DOHH2 (cell line): ENCODE measurements around the gene AP3S1.

Experiments
- H3F3A ChIP-seq: fragments of 200-600 bp; sonication (generic), shearing (Covaris generic); 2 replicates; pipeline ENCODE4 v1.6.0; 2016; ENCODE audit warnings: antibody characterized with exemption, mild to moderate bottlenecking; ENCODE audit not compliant: control insufficient read depth, insufficient read depth
- H3K27ac ChIP-seq: fragments of 200-600 bp; sonication (generic); 2 replicates; pipeline ENCODE4 v1.5.1; 2014; ENCODE audit warnings: low read depth, mild to moderate bottlenecking, low read length, moderate library complexity
- H3K27me3 ChIP-seq: fragments of 200-600 bp; sonication (generic); 2 replicates; pipeline ENCODE4 v1.6.1; 2014; ENCODE audit warnings: mild to moderate bottlenecking, low read length, mixed read lengths; ENCODE audit not compliant: control insufficient read depth
- H3K36me3 ChIP-seq: fragments of 200-600 bp; sonication (generic); 2 replicates; pipeline ENCODE4 v1.6.1; 2014; ENCODE audit warnings: mild to moderate bottlenecking, low read length, moderate library complexity, mixed read lengths; ENCODE audit not compliant: control insufficient read depth
- H3K4me1 ChIP-seq: fragments of 200-600 bp; sonication (generic); 2 replicates; pipeline ENCODE4 v1.6.1; 2014; ENCODE audit warnings: mild to moderate bottlenecking, low read length, mixed read lengths; ENCODE audit not compliant: control insufficient read depth
- H3K4me2 ChIP-seq: fragments of 200-600 bp; sonication (generic); 2 replicates; pipeline ENCODE4 v1.6.0; 2014; ENCODE audit warnings: mild to moderate bottlenecking, low read length, moderate library complexity
- H3K4me3 ChIP-seq: fragments of 200-600 bp; sonication (generic); 2 replicates; pipeline ENCODE4 v1.5.1; 2014; ENCODE audit warnings: mild to moderate bottlenecking, low read length, mixed read lengths
- H3K79me2 ChIP-seq: fragments of 200-600 bp; sonication (generic); 2 replicates; pipeline ENCODE4 v1.6.1; 2014; ENCODE audit warnings: mild to moderate bottlenecking, low read length, mixed read lengths; ENCODE audit not compliant: control insufficient read depth
- H3K9me2 ChIP-seq: fragments of 200-600 bp; sonication (generic); replicated peaks from 2 replicates; pipeline ENCODE4 v1.6.1; 2014; ENCODE audit warnings: mild to moderate bottlenecking, low read length, mixed read lengths; ENCODE audit not compliant: control insufficient read depth
- H3K9me3 ChIP-seq: fragments of 200-600 bp; sonication (generic); 2 replicates; pipeline ENCODE4 v1.6.1; 2014; ENCODE audit warnings: antibody characterized with exemption, low read length, mixed read lengths; ENCODE audit not compliant: control insufficient read depth, insufficient read depth
- H4K20me1 ChIP-seq: fragments of 200-600 bp; sonication (generic); 2 replicates; pipeline ENCODE4 v1.6.0; 2014; ENCODE audit warnings: low read depth, mild to moderate bottlenecking, antibody characterized with exemption, low read length, moderate library complexity; ENCODE audit not compliant: control insufficient read depth, insufficient read depth
- EZH2phosphoT487 ChIP-seq: fragments of 200-600 bp; sonication (generic); IDR thresholded peaks from 2 replicates; pipeline ENCODE4 v1.6.1; 2017; ENCODE audit warnings: borderline replicate concordance, mild to moderate bottlenecking, antibody characterized with exemption, low read length, moderate library complexity, mixed read lengths
- TF ChIP-seq, protein P1 (sequence below): fragments of 200-600 bp; sonication (generic); IDR thresholded peaks from one replicate; pipeline ENCODE4 v1.5.1; 2014; ENCODE audit warnings: antibody characterized with exemption, mild to moderate bottlenecking, low read depth, low read length; ENCODE audit not compliant: poor library complexity, severe bottlenecking

The AP3S1 gene

DNA sequence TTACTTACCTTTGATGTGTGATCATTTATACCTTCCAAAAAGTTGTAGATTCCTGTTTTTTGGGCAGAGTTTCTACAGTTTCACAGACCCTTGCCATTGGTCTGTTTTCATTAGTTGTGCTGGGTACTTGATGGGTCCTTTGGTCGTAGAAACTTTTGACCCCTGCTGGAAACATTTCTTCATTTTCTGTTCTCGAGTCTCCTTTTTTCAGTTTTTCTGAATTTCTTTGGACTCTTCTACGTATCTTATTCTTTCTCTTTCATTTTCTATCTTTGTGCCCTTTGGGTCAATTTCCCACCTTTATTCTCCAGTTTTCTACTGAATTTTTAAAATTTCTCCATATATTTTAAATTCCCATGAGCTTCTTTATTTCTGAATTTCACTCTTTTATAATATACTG, 16.7 kb downstream of the AP3S1 start:
- Histone ChIP-seq H3F3A (peaks cover 4% of the 10 kb centered on the region; the same call in 1 of the 2 replicates), H3K27me3 (no peaks in the 10 kb centered on the region), H3K4me2 (no peak overlapping the region), H3K27ac (no peak overlapping the region), H3K36me3 (peaks cover 22% of the 10 kb centered on the region), H4K20me1 (peaks cover 3% of the 10 kb centered on the region; the same call in 1 of the 2 replicates), H3K4me1 (peaks cover 17% of the 10 kb centered on the region), H3K9me2 (no peaks in the 10 kb centered on the region), H3K4me3 (no peak overlapping the region), H3K79me2 (peaks cover 99% of the 10 kb centered on the region), H3K9me3 (peaks cover 8% of the 10 kb centered on the region; the same call in 1 of the 2 replicates)
- TF ChIP-seq, protein P1, sequence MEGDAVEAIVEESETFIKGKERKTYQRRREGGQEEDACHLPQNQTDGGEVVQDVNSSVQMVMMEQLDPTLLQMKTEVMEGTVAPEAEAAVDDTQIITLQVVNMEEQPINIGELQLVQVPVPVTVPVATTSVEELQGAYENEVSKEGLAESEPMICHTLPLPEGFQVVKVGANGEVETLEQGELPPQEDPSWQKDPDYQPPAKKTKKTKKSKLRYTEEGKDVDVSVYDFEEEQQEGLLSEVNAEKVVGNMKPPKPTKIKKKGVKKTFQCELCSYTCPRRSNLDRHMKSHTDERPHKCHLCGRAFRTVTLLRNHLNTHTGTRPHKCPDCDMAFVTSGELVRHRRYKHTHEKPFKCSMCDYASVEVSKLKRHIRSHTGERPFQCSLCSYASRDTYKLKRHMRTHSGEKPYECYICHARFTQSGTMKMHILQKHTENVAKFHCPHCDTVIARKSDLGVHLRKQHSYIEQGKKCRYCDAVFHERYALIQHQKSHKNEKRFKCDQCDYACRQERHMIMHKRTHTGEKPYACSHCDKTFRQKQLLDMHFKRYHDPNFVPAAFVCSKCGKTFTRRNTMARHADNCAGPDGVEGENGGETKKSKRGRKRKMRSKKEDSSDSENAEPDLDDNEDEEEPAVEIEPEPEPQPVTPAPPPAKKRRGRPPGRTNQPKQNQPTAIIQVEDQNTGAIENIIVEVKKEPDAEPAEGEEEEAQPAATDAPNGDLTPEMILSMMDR, result no peak
- no peak for TF ChIP-seq EZH2phosphoT487

DNA sequence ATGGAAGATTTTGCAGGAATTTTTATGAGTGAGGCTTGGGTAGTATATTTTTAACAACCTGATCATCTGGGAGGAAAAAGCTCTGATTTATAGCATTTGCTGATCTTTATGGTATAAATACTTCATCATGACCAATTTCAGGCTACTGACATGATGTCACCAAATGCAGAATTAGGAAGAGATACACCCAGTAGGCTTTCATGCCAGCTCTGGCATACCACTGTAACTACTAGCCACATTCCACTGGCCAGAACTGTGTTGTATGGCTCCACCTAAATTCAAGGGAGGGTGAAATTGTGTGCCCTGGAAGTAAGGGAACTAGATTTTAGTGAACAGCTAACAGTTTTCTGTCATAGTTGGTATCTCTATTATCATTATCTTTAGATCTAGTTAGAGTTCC, 17.6 kb downstream of the AP3S1 start:
- no peak for TF ChIP-seq EZH2phosphoT487
- TF ChIP-seq, protein P1, result no peak
- Histone ChIP-seq H4K20me1 (peaks cover 3% of the 10 kb centered on the region; the same call in 1 of the 2 replicates), H3K4me1 (peaks cover 18% of the 10 kb centered on the region), H3K4me2 (no peak overlapping the region), H3F3A (peaks cover 4% of the 10 kb centered on the region; the same call in 1 of the 2 replicates), H3K36me3 (peaks cover 15% of the 10 kb centered on the region), H3K27ac (no peak overlapping the region), H3K9me2 (no peaks in the 10 kb centered on the region), H3K79me2 (peaks cover 99% of the 10 kb centered on the region), H3K9me3 (peaks cover 8% of the 10 kb centered on the region; the same call in 1 of the 2 replicates), H3K4me3 (no peak overlapping the region), H3K27me3 (no peaks in the 10 kb centered on the region)

- Histone ChIP-seq H3K36me3 (peaks cover 51% of the 10 kb centered on the region), H3K4me3 (no peak overlapping the region), H4K20me1 (no peaks in the 10 kb centered on the region), H3K27ac (no peak overlapping the region), H3K4me2 (no peak overlapping the region), H3K4me1 (peaks cover 13% of the 10 kb centered on the region), H3K9me3 (no peaks in the 10 kb centered on the region), H3K27me3 (no peaks in the 10 kb centered on the region), H3K79me2 (peaks cover 35% of the 10 kb centered on the region), H3F3A (peaks cover 5% of the 10 kb centered on the region; the same call in 1 of the 2 replicates), H3K9me2 (no peaks in the 10 kb centered on the region)
- TF ChIP-seq, protein P1, result no peak
- no peak for TF ChIP-seq EZH2phosphoT487
These were observed 27.6 kb downstream of the AP3S1 start for GRCh38 chr5:115869256-115869795.
